Fibroblast of upper back skin (primary cell): Measurements from ENCODE around the gene CCL26.
"Not testable (repeated sequence)": the region's sequence is repeated elsewhere in the genome, so short reads cannot be mapped to it uniquely, and the experiment has no call there.

Experiments
- DNase-seq: peaks from one replicate; pipeline ENCODE4 v3.0.0-alpha.2; 2013

Gene CCL26

GRCh38 chr7:75772081-75773077 lies at the start of gene CCL26:
TSS of gene CCL26 (minus strand) at chr7:75772211. CDS start at chr7:75772176, 35 bp downstream.
- peak; percentile 93 for DNase-seq

GRCh38 chr7:75820688-75821087 lies 48.7 kb upstream of the CCL26 start:
- DNase-seq = no peak

GRCh38 chr7:75819711-75820110 lies 47.7 kb upstream of the CCL26 start:
- DNase-seq = no peak

- DNase-seq = no peak
Observed at GRCh38 chr7:75818472-75818871, 46.5 kb upstream of the CCL26 start.

GRCh38 chr7:75817116-75817515 lies 45.1 kb upstream of the CCL26 start:
- DNase-seq = no peak

GRCh38 chr7:75815418-75816064 lies 43.5 kb upstream of the CCL26 start:
- no peak for DNase-seq

- peak; percentile 20 for DNase-seq
Observed at GRCh38 chr7:75814407-75814947, 42.5 kb upstream of the CCL26 start.

- no peak for DNase-seq
Observed at GRCh38 chr7:75813781-75814236, 41.8 kb upstream of the CCL26 start, which contains the start of gene CCL24. TSS of gene CCL24 (minus strand) at chr7:75813806. CDS start at chr7:75813715, 91 bp downstream.

- DNase-seq = peak; percentile 22
Observed at GRCh38 chr7:75813084-75813483, 41.1 kb upstream of the CCL26 start.

GRCh38 chr7:75811894-75812678 lies 40.1 kb upstream of the CCL26 start:
- DNase-seq = no peak

GRCh38 chr7:75809396-75809795 lies 37.4 kb upstream of the CCL26 start:
- DNase-seq = no peak

- DNase-seq = no peak
Observed at GRCh38 chr7:75808106-75808505, 36.1 kb upstream of the CCL26 start.

- no peak for DNase-seq
Observed at GRCh38 chr7:75807452-75807851, 35.4 kb upstream of the CCL26 start.

GRCh38 chr7:75806560-75807307 lies 34.7 kb upstream of the CCL26 start:
- no peak for DNase-seq

- no peak for DNase-seq
Observed at GRCh38 chr7:75804705-75805104, 32.7 kb upstream of the CCL26 start.

GRCh38 chr7:75804004-75804403 lies 32.0 kb upstream of the CCL26 start:
- DNase-seq = no peak

GRCh38 chr7:75802552-75802821 lies 30.5 kb upstream of the CCL26 start:
- DNase-seq = no peak

- no peak for DNase-seq
Observed at GRCh38 chr7:75798770-75799169, 26.8 kb upstream of the CCL26 start.

- no peak for DNase-seq
Observed at GRCh38 chr7:75796420-75796819, 24.4 kb upstream of the CCL26 start.

- no peak for DNase-seq
Observed at GRCh38 chr7:75795831-75796285, 23.8 kb upstream of the CCL26 start.

- no peak for DNase-seq
Observed at GRCh38 chr7:75793676-75794075, 21.7 kb upstream of the CCL26 start.

- DNase-seq = not testable (repeated sequence)
Observed at GRCh38 chr7:75792567-75792966, 20.6 kb upstream of the CCL26 start.
